IMR-90 (cell line): Measurements from ENCODE around the gene HOXD10. TPM values are rescaled to one million over a fixed set of nuclear protein-coding genes. Genes with fewer than 3 reads are reported as not detected.

ENCODE experiments used
- ATAC-seq: fragments of 200-7000 bp; cut with Tn5 transposase; 2 replicates; pipeline ENCODE4 v1.9.1; 2020; ENCODE audit warnings: low read depth, mild to moderate bottlenecking, moderate library complexity
- BruUV-seq: library from RNA; stranded (reverse); fragments of 400-500 nt; replicated peaks from 2 replicates; lab custom pipeline; 2021; lab: Mats Ljungman, UMichigan
- CTCF ChIA-PET: fragments of 300-600 bp; formaldehyde crosslinking; extraction: SDS; loops from one replicate; lab custom pipeline; 2021; ENCODE audit warnings: antibody characterized with exemption; lab: Yijun Ruan, JAX
- POLR2A ChIA-PET: fragments of 300-600 bp; sonication (Branson Sonifier 250); formaldehyde crosslinking; loops from one replicate; lab custom pipeline; 2022; ENCODE audit warnings: antibody characterized with exemption; ENCODE audit not compliant: unreplicated experiment; lab: Charles Lee
- DNase-seq: peaks from one replicate; pipeline ENCODE4 v3.0.0; 2013
- H2AFZ ChIP-seq: replicated peaks from 2 replicates; pipeline ENCODE3; 2013; ENCODE audit warnings: low read length, mild to moderate bottlenecking; ENCODE audit not compliant: poor library complexity
- H2AK5ac ChIP-seq: 2 replicates; pipeline ENCODE4 v1.6.1; 2013; ENCODE audit warnings: low read depth, low read length, inconsistent platforms
- H2AK9ac ChIP-seq: replicated peaks from 2 replicates; pipeline ENCODE3; 2013; ENCODE audit warnings: mild to moderate bottlenecking, low read depth, low read length, moderate library complexity; ENCODE audit not compliant: poor library complexity
- H2BK120ac ChIP-seq: 2 replicates; pipeline ENCODE4 v1.6.1; 2013; ENCODE audit warnings: low read depth, low read length, inconsistent platforms
- H2BK15ac ChIP-seq: 3 replicates; pipeline ENCODE4 v1.6.1; 2013; ENCODE audit warnings: low read depth, low read length, inconsistent platforms
- H2BK20ac ChIP-seq: 2 replicates; pipeline ENCODE4 v1.6.1; 2013; ENCODE audit warnings: low read depth, mild to moderate bottlenecking, inconsistent platforms, low read length, moderate library complexity
- H2BK5ac ChIP-seq: 2 replicates; pipeline ENCODE4 v1.6.1; 2013; ENCODE audit warnings: mild to moderate bottlenecking, low read depth, low read length, inconsistent platforms; ENCODE audit not compliant: poor library complexity, severe bottlenecking
- H3K14ac ChIP-seq: replicated peaks from 2 replicates; pipeline ENCODE4 v1.6.1; 2013; ENCODE audit warnings: low read depth, low read length, inconsistent platforms
- H3K18ac ChIP-seq: 2 replicates; pipeline ENCODE4 v1.6.1; 2013; ENCODE audit warnings: low read depth, low read length, control low read depth
- H3K23ac ChIP-seq: 2 replicates; pipeline ENCODE4 v1.6.1; 2013; ENCODE audit warnings: low read depth, low read length, inconsistent platforms
- H3K27ac ChIP-seq: 2 replicates; pipeline ENCODE4 v1.5.1; 2013; ENCODE audit warnings: mild to moderate bottlenecking, control low read depth, low read length; ENCODE audit not compliant: insufficient read depth
- H3K27me3 ChIP-seq: 2 replicates; pipeline ENCODE4 v1.6.1; 2013; ENCODE audit warnings: low read length; ENCODE audit not compliant: control insufficient read depth, insufficient read depth
- H3K36me3 ChIP-seq: 2 replicates; pipeline ENCODE4 v1.6.1; 2013; ENCODE audit warnings: low read length, mixed read lengths; ENCODE audit not compliant: control insufficient read depth, insufficient read depth
- H3K4ac ChIP-seq: 2 replicates; pipeline ENCODE4 v1.6.1; 2013; ENCODE audit warnings: low read depth, low read length, inconsistent platforms
- H3K4me1 ChIP-seq: 2 replicates; pipeline ENCODE4 v1.6.1; 2013; ENCODE audit warnings: low read length, mixed read lengths; ENCODE audit not compliant: control insufficient read depth, insufficient read depth
- H3K4me2 ChIP-seq: 2 replicates; pipeline ENCODE4 v1.6.1; 2013; ENCODE audit warnings: low read depth, mild to moderate bottlenecking, control low read depth, low read length, moderate library complexity
- H3K4me3 ChIP-seq: 2 replicates; pipeline ENCODE4 v1.5.1; 2013; ENCODE audit warnings: low read depth, mild to moderate bottlenecking, control low read depth, low read length, moderate library complexity; ENCODE audit not compliant: insufficient read depth
- H3K56ac ChIP-seq: 2 replicates; pipeline ENCODE4 v1.6.1; 2013; ENCODE audit warnings: low read length, inconsistent platforms; ENCODE audit not compliant: insufficient read depth; ENCODE audit errors: extremely low read depth
- H3K79me1 ChIP-seq, 2 experiments: 2 replicates each; pipeline ENCODE4 v1.6.1; 2013; ENCODE audit warnings: low read length in 2 of 2, inconsistent platforms in 1 of 2, low read depth in 1 of 2
- H3K9ac ChIP-seq: 2 replicates; pipeline ENCODE4 v1.6.1; 2013; ENCODE audit warnings: low read depth, low read length, control low read depth
- H3K9me1 ChIP-seq: 2 replicates; pipeline ENCODE4 v1.6.1; 2013; ENCODE audit warnings: low read length, inconsistent platforms; ENCODE audit not compliant: insufficient read depth
- H3K9me3 ChIP-seq: 2 replicates; pipeline ENCODE4 v1.6.1; 2013; ENCODE audit warnings: low read length; ENCODE audit not compliant: control insufficient read depth, insufficient read depth
- H4K20me1 ChIP-seq: 2 replicates; pipeline ENCODE4 v1.6.1; 2013; ENCODE audit warnings: low read length, inconsistent platforms; ENCODE audit not compliant: insufficient read depth
- H4K5ac ChIP-seq: 2 replicates; pipeline ENCODE4 v1.6.1; 2013; ENCODE audit warnings: mild to moderate bottlenecking, low read depth, low read length, control low read depth
- H4K8ac ChIP-seq, 2 experiments: 2 replicates each; pipeline ENCODE4 v1.6.1; 2013; ENCODE audit warnings: low read depth in 2 of 2, low read length in 2 of 2, control low read depth in 1 of 2, inconsistent platforms in 1 of 2
- H4K91ac ChIP-seq: 2 replicates; pipeline ENCODE4 v1.6.1; 2013; ENCODE audit warnings: low read depth, low read length, inconsistent platforms; ENCODE audit not compliant: insufficient read depth
- BHLHE40 ChIP-seq: fragments of 150-350 bp; IDR thresholded peaks from 2 replicates; pipeline ENCODE4 v1.6.1; 2016; ENCODE audit warnings: mild to moderate bottlenecking, low read depth, low read length
- CEBPB ChIP-seq: IDR thresholded peaks from 2 replicates; pipeline ENCODE4 v1.6.1; 2012; ENCODE audit warnings: low read depth, low read length, improper control_type of control experiment
- CHD1 ChIP-seq: IDR thresholded peaks from 2 replicates; pipeline ENCODE4 v1.6.1; 2012; ENCODE audit warnings: low read depth, low read length, improper control_type of control experiment
- CTCF ChIP-seq: conservative IDR thresholded peaks from 2 replicates; pipeline ENCODE4 v1.5.1; 2012; ENCODE audit warnings: mild to moderate bottlenecking, low read depth, low read length, improper control_type of control experiment
- FOS ChIP-seq: fragments of 150-350 bp; IDR thresholded peaks from 2 replicates; pipeline ENCODE4 v1.6.1; 2016; ENCODE audit warnings: low read depth, low read length
- MAFK ChIP-seq: IDR thresholded peaks from 2 replicates; pipeline ENCODE4 v1.6.1; 2012; ENCODE audit warnings: low read depth, low read length, improper control_type of control experiment
- MAZ ChIP-seq: IDR thresholded peaks from 2 replicates; pipeline ENCODE4 v1.6.1; 2012; ENCODE audit warnings: low read depth, mild to moderate bottlenecking, low read length, improper control_type of control experiment, moderate library complexity, borderline replicate concordance
- MXI1 ChIP-seq: IDR thresholded peaks from 2 replicates; pipeline ENCODE4 v1.6.1; 2012; ENCODE audit warnings: low read depth, mild to moderate bottlenecking, low read length, moderate library complexity, borderline replicate concordance
- NFE2L2 ChIP-seq: fragments of 150-350 bp; IDR thresholded peaks from 2 replicates; pipeline ENCODE4 v1.6.1; 2016; ENCODE audit warnings: low read depth, mild to moderate bottlenecking, low read length
- POLR2A ChIP-seq: IDR thresholded peaks from 2 replicates; pipeline ENCODE4 v1.6.1; 2012; ENCODE audit warnings: mild to moderate bottlenecking, low read depth, low read length
- RAD21 ChIP-seq: IDR thresholded peaks from 2 replicates; pipeline ENCODE4 v1.6.1; 2012; ENCODE audit warnings: low read length, improper control_type of control experiment
- RCOR1 ChIP-seq: IDR thresholded peaks from 2 replicates; pipeline ENCODE4 v1.6.1; 2012; ENCODE audit warnings: mild to moderate bottlenecking, low read length, improper control_type of control experiment; ENCODE audit not compliant: insufficient replicate concordance
- RFX5 ChIP-seq: IDR thresholded peaks from 2 replicates; pipeline ENCODE4 v1.8.0; 2012; ENCODE audit warnings: low read depth, mild to moderate bottlenecking, low read length, moderate library complexity
- SMC3 ChIP-seq: fragments of 150-350 bp; IDR thresholded peaks from 2 replicates; pipeline ENCODE4 v1.6.1; 2016; ENCODE audit warnings: low read depth, mild to moderate bottlenecking, antibody characterized with exemption, low read length, moderate library complexity
- USF2 ChIP-seq: fragments of 150-350 bp; IDR thresholded peaks from 2 replicates; pipeline ENCODE4 v1.6.1; 2017; ENCODE audit warnings: mild to moderate bottlenecking, antibody characterized with exemption, low read length, low read depth
- WGBS, 2 experiments: methylation state at CpG; one replicate each; pipeline versions ENCODE4 v1.1.5 to v1.1.7; 2013; ENCODE audit warnings: missing lambda C conversion rate in 2 of 2; ENCODE audit not compliant: insufficient read length in 1 of 2; ENCODE audit errors: extremely low coverage in 2 of 2; 5-methylcytosine and 5-hydroxymethylcytosine counted together
- dilution Hi-C: fragments of 300-500 bp; cut with HindIII; formaldehyde crosslinking; loops from one replicate; pipeline ENCODE4 v1.14.3; 2018; ENCODE audit warnings: low sequenced_read_pairs; ENCODE audit not compliant: unreplicated experiment
- in situ Hi-C: fragments of 300-500 bp; cut with MboI; formaldehyde crosslinking; loops from 3 replicates; pipeline ENCODE4 v1.14.3; 2019; ENCODE audit warnings: low sequenced_read_pairs, inconsistent platforms, mixed read lengths
- intact Hi-C: fragments of 100-400 bp; cut with micrococcal nuclease; formaldehyde crosslinking; loops from 2 replicates; pipeline ENCODE4 v1.10.0; 2022
- polyA plus RNA-seq, 3 experiments: library from polyadenylated mRNA; depleted of rRNA; stranded (reverse); fragments of >200 nt; gene quantifications; 2 replicates each; pipeline ENCODE4 v1.2.3, GENCODE V29; 2012; ENCODE audit warnings: low replicate concordance in 1 of 3
- total RNA-seq: library from RNA; depleted of rRNA; stranded (reverse); fragments of >200 nt; gene quantifications from 2 replicates; pipeline ENCODE4 v1.2.3, GENCODE V29; 2012
- TF ChIP-seq, protein P1 (sequence below): fragments of 150-350 bp; IDR thresholded peaks from 2 replicates; pipeline ENCODE4 v1.6.1; 2016; ENCODE audit warnings: low read depth, mild to moderate bottlenecking, low read length, moderate library complexity, borderline replicate concordance

Gene HOXD10
- total and polyA plus RNA-seq, 2 of the 4 experiments (the other 2 are of a cell fraction), result not detected

DNA sequence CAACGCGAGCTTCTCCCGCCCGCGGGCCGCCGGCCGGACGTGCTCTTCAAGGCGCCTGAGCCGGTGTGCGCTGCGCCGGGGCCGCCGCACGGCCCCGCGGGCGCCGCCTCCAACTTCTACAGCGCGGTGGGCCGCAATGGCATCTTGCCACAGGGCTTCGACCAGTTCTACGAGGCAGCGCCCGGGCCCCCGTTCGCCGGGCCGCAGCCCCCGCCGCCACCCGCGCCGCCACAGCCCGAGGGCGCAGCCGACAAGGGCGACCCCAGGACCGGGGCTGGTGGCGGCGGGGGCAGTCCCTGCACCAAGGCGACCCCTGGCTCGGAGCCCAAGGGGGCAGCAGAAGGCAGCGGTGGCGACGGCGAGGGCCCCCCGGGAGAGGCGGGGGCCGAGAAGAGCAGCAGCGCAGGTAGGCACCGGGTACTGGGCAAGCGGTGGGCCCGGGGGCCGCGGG, 8.8 kb upstream of the HOXD10 start:
- no peak overlapping the region for H2AK5ac ChIP-seq

More for the DNA sequence above, 8.8 kb upstream of the HOXD10 start:
- Histone ChIP-seq H3K14ac (no peak overlapping the region), H3K4me1 (no peaks in the 10 kb centered on the region), H4K20me1 (no peaks in the 10 kb centered on the region), H4K8ac (no peak overlapping the region), H3K9me1 (no peaks in the 10 kb centered on the region), H3K56ac (no peak overlapping the region), H3K36me3 (no peaks in the 10 kb centered on the region), H2BK5ac (no peak overlapping the region), H3K4me2 (no peak overlapping the region), H3K9ac (no peak overlapping the region), H3K79me1 (no peaks in the 10 kb centered on the region), H3K27ac (no peak overlapping the region), H3K4me3 (no peak overlapping the region), H3K9me3 (peaks cover 5% of the 10 kb centered on the region), H4K5ac (no peak overlapping the region), H3K23ac (no peak overlapping the region), H2BK20ac (no peak overlapping the region), H3K27me3 (peaks cover 93% of the 10 kb centered on the region), H3K4ac (no peak overlapping the region), H2BK120ac (no peak overlapping the region), H2AFZ (no peak overlapping the region), H4K91ac (no peak overlapping the region), H3K18ac (no peak overlapping the region), H2BK15ac (no peak overlapping the region), H2AK9ac (no peak overlapping the region)
- dilution Hi-C loops (no loop called here), intact Hi-C loops (no loop called here), in situ Hi-C loops (no loop called here)
- ChIA-PET CTCF (no interaction called here), POLR2A (no interaction called here)
- DNase-seq, result no peak
- TF ChIP-seq MXI1 (no peak), BHLHE40 (no peak), CHD1 (no peak), SMC3 (no peak), RFX5 (no peak), RCOR1 (no peak), RAD21 (no peak), MAFK (no peak), POLR2A (no peak), CTCF (no peak), CEBPB (no peak), NFE2L2 (no peak), FOS (no peak), MAZ (no peak), USF2 (no peak)
- TF ChIP-seq, protein P1, sequence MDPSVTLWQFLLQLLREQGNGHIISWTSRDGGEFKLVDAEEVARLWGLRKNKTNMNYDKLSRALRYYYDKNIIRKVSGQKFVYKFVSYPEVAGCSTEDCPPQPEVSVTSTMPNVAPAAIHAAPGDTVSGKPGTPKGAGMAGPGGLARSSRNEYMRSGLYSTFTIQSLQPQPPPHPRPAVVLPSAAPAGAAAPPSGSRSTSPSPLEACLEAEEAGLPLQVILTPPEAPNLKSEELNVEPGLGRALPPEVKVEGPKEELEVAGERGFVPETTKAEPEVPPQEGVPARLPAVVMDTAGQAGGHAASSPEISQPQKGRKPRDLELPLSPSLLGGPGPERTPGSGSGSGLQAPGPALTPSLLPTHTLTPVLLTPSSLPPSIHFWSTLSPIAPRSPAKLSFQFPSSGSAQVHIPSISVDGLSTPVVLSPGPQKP, result no peak
- ATAC-seq, result no peak
- 3% methylated on average over 29 of the region's 59 CpGs; no CpG with 5 or more reads in 1 of the 2 experiments for WGBS, 2 experiments
- no TSS peak for BruUV-seq
